ENCODE measurements around the gene CHCHD4.
"Not testable (repeated sequence)": the region's sequence is repeated elsewhere in the genome, so short reads cannot be mapped to it uniquely, and the experiment has no call there.

The CHCHD4 gene

GRCh38 chr3:14123308-14124222 is 1.1 kb downstream of the CHCHD4 start:
- TF ChIP-seq, protein P1, sequence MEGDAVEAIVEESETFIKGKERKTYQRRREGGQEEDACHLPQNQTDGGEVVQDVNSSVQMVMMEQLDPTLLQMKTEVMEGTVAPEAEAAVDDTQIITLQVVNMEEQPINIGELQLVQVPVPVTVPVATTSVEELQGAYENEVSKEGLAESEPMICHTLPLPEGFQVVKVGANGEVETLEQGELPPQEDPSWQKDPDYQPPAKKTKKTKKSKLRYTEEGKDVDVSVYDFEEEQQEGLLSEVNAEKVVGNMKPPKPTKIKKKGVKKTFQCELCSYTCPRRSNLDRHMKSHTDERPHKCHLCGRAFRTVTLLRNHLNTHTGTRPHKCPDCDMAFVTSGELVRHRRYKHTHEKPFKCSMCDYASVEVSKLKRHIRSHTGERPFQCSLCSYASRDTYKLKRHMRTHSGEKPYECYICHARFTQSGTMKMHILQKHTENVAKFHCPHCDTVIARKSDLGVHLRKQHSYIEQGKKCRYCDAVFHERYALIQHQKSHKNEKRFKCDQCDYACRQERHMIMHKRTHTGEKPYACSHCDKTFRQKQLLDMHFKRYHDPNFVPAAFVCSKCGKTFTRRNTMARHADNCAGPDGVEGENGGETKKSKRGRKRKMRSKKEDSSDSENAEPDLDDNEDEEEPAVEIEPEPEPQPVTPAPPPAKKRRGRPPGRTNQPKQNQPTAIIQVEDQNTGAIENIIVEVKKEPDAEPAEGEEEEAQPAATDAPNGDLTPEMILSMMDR (IDR thresholded peaks at IDR 0.05; ENCODE audit: control insufficient read depth, insufficient read depth, low read depth, low read length, missing control alignments): no peak
- DNase-seq (ENCODE audit: low read depth): no peak
- H3K4me3 ChIP-seq (ENCODE audit: control insufficient read depth, low read depth, low read length): peak overlapping the region; percentile 83

DNA sequence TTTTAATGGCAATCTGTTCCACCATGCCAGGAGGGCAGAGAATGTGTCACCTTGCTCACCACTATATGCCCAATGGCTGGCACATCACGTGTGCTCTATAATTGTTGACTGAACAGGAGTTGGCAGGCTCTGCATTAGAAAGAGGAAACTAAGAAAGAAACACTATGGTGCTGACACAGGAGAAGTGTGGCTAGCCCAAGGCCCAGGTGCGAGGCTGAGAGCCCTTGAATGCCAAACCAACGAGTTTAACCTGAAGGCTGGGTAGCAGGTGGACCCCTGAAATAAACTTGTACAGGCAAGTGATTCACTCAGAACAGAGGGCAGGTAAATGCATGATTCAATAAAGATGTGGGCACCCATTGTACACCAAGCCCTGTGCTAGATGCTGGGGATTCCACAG is 2.4 kb downstream of the CHCHD4 start:
- DNase-seq (ENCODE audit: low read depth): no peak
- TF ChIP-seq, protein P1 (IDR thresholded peaks at IDR 0.05; ENCODE audit: control insufficient read depth, insufficient read depth, low read depth, low read length, missing control alignments): no peak
- no peak overlapping the region for H3K4me3 ChIP-seq (ENCODE audit: control insufficient read depth, low read depth, low read length)

GRCh38 chr3:14121859-14122258 is 2.8 kb downstream of the CHCHD4 start:
- TF ChIP-seq, protein P1 (IDR thresholded peaks at IDR 0.05; ENCODE audit: control insufficient read depth, insufficient read depth, low read depth, low read length, missing control alignments): no peak
- H3K4me3 ChIP-seq (ENCODE audit: control insufficient read depth, low read depth, low read length): no peak overlapping the region
- no peak for DNase-seq (ENCODE audit: low read depth)

DNA sequence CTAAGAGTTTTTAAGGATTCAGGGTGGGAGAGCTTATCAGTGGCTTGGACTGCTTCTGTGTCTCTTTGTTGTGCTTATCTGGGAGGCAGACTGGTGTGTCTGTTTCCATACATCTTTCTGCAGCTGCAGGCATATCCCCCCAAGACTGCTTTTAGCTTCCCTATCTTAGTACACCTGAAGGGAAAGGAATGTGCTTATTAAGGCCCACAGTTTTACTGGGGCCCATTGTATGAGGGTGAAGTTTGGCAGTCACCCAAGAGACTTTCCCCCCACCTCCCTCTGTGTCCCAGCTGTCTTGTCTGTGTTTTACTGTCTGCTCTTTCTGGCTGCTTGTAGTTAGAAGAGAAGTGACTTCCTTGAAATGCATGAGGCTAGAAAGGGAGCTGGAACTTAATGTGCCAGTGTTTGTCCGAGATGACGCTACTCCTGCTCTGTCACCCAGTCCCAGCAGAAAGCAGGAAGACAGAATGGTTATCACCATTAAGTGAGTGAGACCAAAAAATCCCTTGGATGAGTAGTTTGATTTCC is 3.7 kb downstream of the CHCHD4 start:
- H3K4me3 ChIP-seq (ENCODE audit: control insufficient read depth, low read depth, low read length); DNase-seq (ENCODE audit: low read depth): not testable (repeated sequence)

DNA sequence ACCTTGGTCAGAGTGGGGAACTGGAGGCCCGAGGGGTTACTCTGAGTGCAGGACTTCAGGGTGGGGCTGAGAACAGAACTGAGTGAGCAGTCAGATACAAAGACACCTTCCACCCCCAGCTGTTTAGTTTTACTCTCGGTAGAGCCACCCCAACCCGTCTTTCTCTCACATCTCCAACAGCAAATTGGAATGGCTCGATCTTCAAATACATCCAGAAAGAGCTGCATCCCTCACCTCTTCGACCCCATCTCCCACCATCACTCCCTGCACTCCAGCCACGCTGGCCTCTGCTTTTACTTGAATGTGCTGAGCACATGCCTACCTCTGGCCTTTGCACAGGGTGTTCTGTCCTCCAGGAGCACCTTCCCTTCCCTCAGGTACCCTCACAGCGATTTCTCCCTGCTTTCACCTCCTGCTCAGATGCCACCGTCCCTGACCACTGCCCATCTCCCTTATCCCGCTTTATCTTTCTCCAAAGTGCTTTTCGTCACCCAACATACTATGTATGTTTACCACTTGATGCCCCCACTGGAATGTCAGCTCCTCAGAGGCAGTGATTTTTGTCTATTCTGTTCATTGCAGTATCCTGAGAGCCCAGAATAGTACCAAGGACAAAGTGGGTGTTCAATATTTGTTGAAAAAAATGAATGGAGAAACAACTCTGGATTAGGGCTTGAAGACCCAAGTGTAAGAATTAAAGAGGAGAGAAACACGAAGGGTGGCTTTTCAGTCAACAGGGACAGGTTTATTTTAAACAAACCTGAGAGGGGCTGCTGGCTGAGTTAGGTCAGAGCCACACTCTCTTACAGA is 4.4 kb downstream of the CHCHD4 start:
- TF ChIP-seq, protein P1 (IDR thresholded peaks at IDR 0.05; ENCODE audit: control insufficient read depth, insufficient read depth, low read depth, low read length, missing control alignments): no peak
- no peak overlapping the region for H3K4me3 ChIP-seq (ENCODE audit: control insufficient read depth, low read depth, low read length)
- DNase-seq (ENCODE audit: low read depth): no peak

DNA sequence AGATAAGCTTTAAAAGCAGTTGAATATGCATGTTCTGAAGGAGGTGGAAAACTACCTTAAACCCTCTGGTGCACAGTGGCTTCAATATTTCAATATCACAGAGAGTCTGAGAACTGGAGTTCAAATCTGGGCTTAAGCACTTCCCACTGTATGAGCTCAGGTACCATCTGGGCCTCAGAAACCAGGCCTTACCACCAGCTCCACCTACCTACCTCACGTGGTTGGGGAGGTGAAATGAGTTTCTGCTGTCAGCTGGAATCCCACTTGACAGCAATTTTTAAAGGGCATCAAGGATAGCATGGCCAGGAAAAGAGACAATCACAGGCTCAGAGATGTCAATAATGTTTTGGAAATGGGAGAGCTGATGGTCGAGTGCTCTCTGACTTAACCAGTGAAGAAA is 5.0 kb downstream of the CHCHD4 start:
- H3K4me3 ChIP-seq (ENCODE audit: control insufficient read depth, low read depth, low read length): no peak overlapping the region
- no peak for DNase-seq (ENCODE audit: low read depth)
- TF ChIP-seq, protein P1 (IDR thresholded peaks at IDR 0.05; ENCODE audit: control insufficient read depth, insufficient read depth, low read depth, low read length, missing control alignments): no peak

Data from AG09309 (cell line).